ENCODE measurements around the gene C11orf16.
"Not testable (repeated sequence)": the region's sequence is repeated elsewhere in the genome, so short reads cannot be mapped to it uniquely, and the experiment has no call there.

The C11orf16 gene

GRCh38 chr11:8899119-8899753 lies 33.5 kb downstream of the C11orf16 start:
- DNase-seq (ENCODE audit: extremely low read depth in 1 of 2, low read depth in 1 of 2): no peak

DNA sequence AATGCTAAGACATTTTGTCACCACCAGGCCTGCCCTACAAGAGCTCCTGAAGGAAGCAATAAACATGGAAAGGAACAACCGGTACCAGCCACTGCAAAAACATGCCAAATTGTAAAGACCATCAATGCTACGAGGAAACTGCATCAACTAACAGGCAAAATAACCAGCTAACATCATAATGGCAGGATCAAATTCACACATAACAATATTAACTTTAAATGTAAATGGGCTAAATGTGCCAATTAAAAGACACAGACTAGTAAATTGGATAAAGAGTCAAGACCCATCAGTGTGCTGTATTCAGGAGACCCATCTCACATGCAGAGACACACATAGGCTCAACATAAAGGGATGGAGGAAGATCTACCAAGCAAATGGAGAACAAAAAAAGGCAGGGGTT lies 41.6 kb downstream of the C11orf16 start:
- not testable (repeated sequence) for DNase-seq (ENCODE audit: extremely low read depth in 1 of 2, low read depth in 1 of 2)

DNA sequence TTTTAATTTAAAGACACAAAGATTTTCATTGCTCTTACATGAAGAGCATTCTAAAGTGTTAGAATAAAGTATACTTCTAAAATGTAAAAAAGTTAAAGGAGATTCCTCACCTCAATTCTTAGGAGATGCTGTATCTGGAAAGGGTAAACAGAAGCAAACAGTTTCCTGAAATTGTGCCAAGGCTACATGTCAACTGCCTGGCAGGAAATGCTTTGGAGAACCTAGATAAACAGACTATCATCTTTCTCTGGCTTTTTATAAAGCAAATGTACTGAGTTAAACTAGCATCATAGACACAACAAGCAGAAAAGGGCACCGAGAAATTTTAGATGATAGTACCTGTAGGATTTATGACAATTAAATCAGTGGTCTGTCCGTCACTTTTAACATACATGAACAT lies 46.4 kb downstream of the C11orf16 start:
- no peak for DNase-seq (ENCODE audit: extremely low read depth in 1 of 2, low read depth in 1 of 2)

DNA sequence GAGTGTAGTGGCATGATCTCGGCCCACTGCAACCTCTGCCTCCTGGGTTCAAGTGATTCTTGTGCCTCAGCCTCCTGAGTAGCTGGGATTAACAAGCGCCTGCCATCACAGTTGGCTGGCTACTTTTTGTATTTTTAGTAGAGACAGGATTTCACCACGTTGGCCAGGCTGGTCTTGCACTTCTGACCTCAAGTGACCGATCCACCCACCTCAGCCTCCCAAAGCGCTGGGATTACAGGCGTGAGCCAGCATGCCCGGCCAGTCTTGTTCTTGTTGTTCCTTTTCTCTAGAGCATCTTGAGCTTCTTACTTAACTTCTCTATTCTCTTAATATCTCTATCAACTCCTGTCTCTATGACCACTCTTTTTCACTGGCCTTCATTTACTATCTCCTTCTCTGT lies 51.2 kb downstream of the C11orf16 start:
- DNase-seq (ENCODE audit: extremely low read depth in 1 of 2, low read depth in 1 of 2): not testable (repeated sequence)

GRCh38 chr11:8878771-8879170 lies 54.0 kb downstream of the C11orf16 start:
- DNase-seq (ENCODE audit: extremely low read depth in 1 of 2, low read depth in 1 of 2): no peak

- no peak for DNase-seq (ENCODE audit: extremely low read depth in 1 of 2, low read depth in 1 of 2)
These were observed 58.9 kb downstream of the C11orf16 start for GRCh38 chr11:8873741-8874405.

DNA sequence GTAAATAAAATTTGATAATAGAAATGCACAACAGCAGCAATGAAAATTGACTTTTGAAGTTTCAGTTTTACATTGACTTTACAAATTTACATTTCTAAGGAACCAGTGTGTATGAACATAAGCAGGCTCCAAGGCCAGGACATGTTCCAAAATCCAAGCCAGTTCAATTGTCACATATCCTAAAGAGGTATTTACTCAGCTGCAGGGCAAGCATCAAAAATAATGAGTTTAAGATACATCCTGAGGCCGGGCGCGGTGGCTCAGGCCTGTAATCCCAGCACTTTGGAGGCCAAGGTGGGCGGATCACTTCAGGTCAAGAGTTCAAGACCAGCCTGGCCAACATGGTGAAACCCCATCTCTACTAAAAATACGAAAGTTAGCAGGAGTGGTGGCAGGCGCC lies 60.8 kb downstream of the C11orf16 start:
- DNase-seq (ENCODE audit: extremely low read depth in 1 of 2, low read depth in 1 of 2): no peak

- DNase-seq (ENCODE audit: extremely low read depth in 1 of 2, low read depth in 1 of 2): no peak
These were observed 61.5 kb downstream of the C11orf16 start for GRCh38 chr11:8871171-8871775.

DNA sequence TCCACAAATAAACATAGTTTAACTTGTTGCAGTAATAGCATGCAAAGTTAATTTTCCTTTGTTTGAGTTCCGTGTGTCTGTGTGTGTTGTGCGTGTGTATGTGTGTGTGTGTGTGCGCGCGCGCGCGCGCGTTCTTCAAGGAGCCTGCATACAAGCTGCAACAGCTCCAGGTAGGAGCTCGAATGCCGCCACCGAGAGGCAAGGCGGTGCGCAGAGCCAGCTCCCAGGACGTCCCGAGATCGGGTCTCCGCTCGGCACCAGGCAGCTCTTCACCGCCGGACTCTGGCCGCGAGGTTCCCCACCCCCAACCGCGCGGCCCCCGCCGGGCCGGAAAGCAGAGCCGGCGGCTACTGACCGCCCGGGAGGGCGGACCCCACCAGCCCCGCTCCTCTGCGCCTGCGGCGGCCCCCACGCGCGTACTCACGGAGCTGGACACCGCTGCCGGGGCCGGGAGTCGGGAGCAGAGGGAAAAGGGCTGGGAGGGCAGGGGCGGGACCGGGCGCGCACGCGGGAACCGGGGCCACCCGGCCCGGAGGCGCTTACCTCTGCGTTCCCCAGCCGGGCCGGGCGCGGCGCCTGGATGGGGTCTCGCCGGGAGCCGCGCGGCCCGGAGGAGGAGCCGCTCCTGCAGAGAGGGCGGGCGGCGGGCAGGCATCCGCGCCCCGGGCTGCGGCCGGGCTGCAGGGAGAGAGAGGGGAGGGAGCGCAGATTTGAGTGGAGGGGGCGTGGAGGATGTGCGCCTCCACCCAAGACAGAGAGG lies 62.2 kb downstream of the C11orf16 start:
- no peak for DNase-seq (ENCODE audit: extremely low read depth in 1 of 2, low read depth in 1 of 2)
